ENCODE data around the gene PRCD. TPM values are rescaled to one million over a fixed set of nuclear protein-coding genes. Genes with fewer than 3 reads are reported as not detected.
"Not testable (repeated sequence)": the region's sequence is repeated elsewhere in the genome, so short reads cannot be mapped to it uniquely, and the experiment has no call there.

The PRCD gene
- polyA plus RNA-seq, 3 donors: 2.2 to 3.7 (median 3.0) TPM

- no peak for DNase-seq (ENCODE audit: low read depth in 3 of 3, low spot score in 2 of 3)
Measured at GRCh38 chr17:76502341-76503211, 37.3 kb upstream of the PRCD start.

GRCh38 chr17:76504117-76504516 lies 35.7 kb upstream of the PRCD start:
- DNase-seq (ENCODE audit: low read depth in 3 of 3, low spot score in 2 of 3): no peak

GRCh38 chr17:76506408-76507345 lies 33.2 kb upstream of the PRCD start:
- no peak for DNase-seq (ENCODE audit: low read depth in 3 of 3, low spot score in 2 of 3)

GRCh38 chr17:76508472-76509063 lies 31.3 kb upstream of the PRCD start:
- DNase-seq (ENCODE audit: low read depth in 3 of 3, low spot score in 2 of 3): not testable (repeated sequence)

- no peak for DNase-seq (ENCODE audit: low read depth in 3 of 3, low spot score in 2 of 3)
Measured at GRCh38 chr17:76510831-76511244, 29.0 kb upstream of the PRCD start.

- DNase-seq (ENCODE audit: low read depth in 3 of 3, low spot score in 2 of 3): no peak
Measured at GRCh38 chr17:76511668-76512365, 28.0 kb upstream of the PRCD start.

- no peak for DNase-seq (ENCODE audit: low read depth in 3 of 3, low spot score in 2 of 3)
Measured at GRCh38 chr17:76512366-76513305, 27.2 kb upstream of the PRCD start.

- no peak for DNase-seq (ENCODE audit: low read depth in 3 of 3, low spot score in 2 of 3)
Measured at GRCh38 chr17:76513306-76513692, 26.5 kb upstream of the PRCD start.

GRCh38 chr17:76514355-76514754 lies 25.5 kb upstream of the PRCD start:
- not testable (repeated sequence) for DNase-seq (ENCODE audit: low read depth in 3 of 3, low spot score in 2 of 3)

- DNase-seq (ENCODE audit: low read depth in 3 of 3, low spot score in 2 of 3): no peak
Measured at GRCh38 chr17:76515274-76515949, 24.4 kb upstream of the PRCD start.

GRCh38 chr17:76517638-76518038 lies 22.2 kb upstream of the PRCD start:
- no peak for DNase-seq (ENCODE audit: low read depth in 3 of 3, low spot score in 2 of 3)

- DNase-seq (ENCODE audit: low read depth in 3 of 3, low spot score in 2 of 3): no peak
Measured at GRCh38 chr17:76519048-76519966, 20.5 kb upstream of the PRCD start.

GRCh38 chr17:76521262-76521661 lies 18.6 kb upstream of the PRCD start:
- DNase-seq (ENCODE audit: low read depth in 3 of 3, low spot score in 2 of 3): no peak

- DNase-seq (ENCODE audit: low read depth in 3 of 3, low spot score in 2 of 3): not testable (repeated sequence)
Measured at GRCh38 chr17:76521683-76522082, 18.2 kb upstream of the PRCD start.

GRCh38 chr17:76523084-76524037 lies 16.5 kb upstream of the PRCD start:
- no peak for DNase-seq (ENCODE audit: low read depth in 3 of 3, low spot score in 2 of 3)
